Activated naive CD4-positive, alpha-beta T cell treated with anti-CD3 and anti-CD28 coated beads, Interleukin-2, amount 10 ng/mL, durations not matched to agents 7 days and 5 days (primary cell): ENCODE measurements around the gene C1QL2.
A peak's percentile ranks its signal among the peaks of the same experiment; 100 is the strongest.

Experiments used
- CTCF ChIA-PET: fragments of 350-600 bp; sonication (Branson Sonifier 250); formaldehyde crosslinking; loops from one replicate; lab custom pipeline; 2021; ENCODE audit warnings: antibody characterized with exemption; lab: Charles Lee
- DNase-seq: peaks from one replicate; pipeline ENCODE4 v3.0.0-alpha.2; 2020
- H3K27ac Mint-ChIP-seq: one replicate; pipeline ENCODE4 v1.8.0; 2021; ENCODE audit warnings: mild to moderate bottlenecking, moderate library complexity, mixed read lengths
- H3K27me3 Mint-ChIP-seq: one replicate; pipeline ENCODE4 v1.8.0; 2021; ENCODE audit warnings: mild to moderate bottlenecking, mixed read lengths
- H3K36me3 Mint-ChIP-seq: one replicate; pipeline ENCODE4 v1.8.0; 2021; ENCODE audit warnings: mixed read lengths
- H3K4me1 Mint-ChIP-seq: one replicate; pipeline ENCODE4 v1.8.0; 2021; ENCODE audit warnings: mixed read lengths
- H3K4me3 Mint-ChIP-seq: one replicate; pipeline ENCODE4 v1.8.0; 2021; ENCODE audit warnings: mild to moderate bottlenecking, moderate library complexity, mixed read lengths
- H3K9me3 Mint-ChIP-seq: one replicate; pipeline ENCODE4 v1.8.0; 2021; ENCODE audit warnings: mixed read lengths

C1QL2 gene

GRCh38 chr2:119113489-119113770 is 45.1 kb downstream of the C1QL2 start:
- CTCF ChIA-PET: no interaction called here
- H3K4me1 Mint-ChIP-seq: no peaks in the 10 kb centered on the region
- H3K27ac Mint-ChIP-seq: no peak overlapping the region
- peaks cover 3% of the 10 kb centered on the region for H3K27me3 Mint-ChIP-seq
- H3K9me3 Mint-ChIP-seq: peaks cover 4% of the 10 kb centered on the region
- H3K4me3 Mint-ChIP-seq: no peak overlapping the region
- no peaks in the 10 kb centered on the region for H3K36me3 Mint-ChIP-seq
- no peak for DNase-seq

DNA sequence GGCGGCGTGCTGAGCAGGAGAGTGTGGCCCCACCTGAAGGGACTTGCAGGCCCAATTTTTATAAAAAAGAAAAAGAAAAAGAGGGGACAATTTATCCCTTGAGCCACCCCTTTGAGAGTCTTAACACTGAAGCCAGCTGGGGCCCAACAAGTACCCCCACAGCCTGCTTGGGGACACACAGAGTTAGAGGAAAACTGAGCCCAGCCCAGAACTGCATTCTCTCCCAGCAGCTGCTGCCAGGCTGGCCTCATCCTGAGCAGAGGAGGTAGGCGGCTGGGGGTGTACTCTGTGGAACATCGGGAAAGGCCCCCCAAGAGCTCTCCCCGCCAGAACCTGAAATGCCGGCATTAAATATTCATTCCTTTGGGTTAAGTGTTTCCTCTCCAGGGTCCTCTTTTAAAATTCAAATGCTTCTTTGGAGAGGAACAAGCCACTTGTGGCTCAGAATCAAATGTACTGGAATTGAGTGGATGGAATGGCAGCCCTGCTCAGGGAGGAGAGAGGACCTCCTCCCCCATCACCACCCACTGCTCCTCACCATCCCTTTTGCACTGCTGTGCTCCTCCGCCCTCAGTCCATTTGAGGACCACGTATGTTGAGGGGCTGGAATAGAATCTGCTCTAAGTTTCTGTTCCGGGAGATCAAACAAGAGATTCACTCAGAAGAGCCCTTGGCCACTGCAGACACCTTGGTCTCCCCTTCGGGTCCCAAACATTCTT is 45.6 kb downstream of the C1QL2 start:
- no peaks in the 10 kb centered on the region for H3K4me1 Mint-ChIP-seq
- peaks cover 4% of the 10 kb centered on the region for H3K9me3 Mint-ChIP-seq
- no peak overlapping the region for H3K27ac Mint-ChIP-seq
- CTCF ChIA-PET: no interaction called here
- no peak for DNase-seq
- no peaks in the 10 kb centered on the region for H3K36me3 Mint-ChIP-seq
- peaks cover 3% of the 10 kb centered on the region for H3K27me3 Mint-ChIP-seq
- H3K4me3 Mint-ChIP-seq: no peak overlapping the region

DNA sequence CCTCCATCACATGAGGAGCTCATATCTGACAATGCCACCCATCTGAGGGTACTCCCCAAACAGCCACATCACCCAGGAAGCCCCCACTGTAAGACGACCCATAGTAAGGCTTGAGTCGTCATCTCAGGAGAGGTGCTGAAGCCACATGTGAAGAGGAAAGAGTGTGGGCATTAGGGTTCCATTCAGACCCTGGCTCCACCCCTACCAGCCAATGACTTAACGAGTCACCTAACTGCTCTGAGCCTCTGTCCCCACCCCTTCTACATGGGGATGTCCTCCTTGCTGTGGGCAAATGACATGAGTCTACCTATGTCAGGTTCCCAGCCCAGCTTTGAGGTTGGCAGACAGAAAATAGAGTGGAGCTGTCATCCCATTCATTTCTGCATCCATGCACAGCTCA is 46.3 kb downstream of the C1QL2 start:
- Mint-ChIP-seq H3K36me3 (no peaks in the 10 kb centered on the region), H3K4me1 (no peaks in the 10 kb centered on the region), H3K9me3 (peaks cover 4% of the 10 kb centered on the region), H3K4me3 (no peak overlapping the region), H3K27me3 (peaks cover 3% of the 10 kb centered on the region), H3K27ac (no peak overlapping the region)
- CTCF ChIA-PET: no interaction called here
- DNase-seq: no peak

DNA sequence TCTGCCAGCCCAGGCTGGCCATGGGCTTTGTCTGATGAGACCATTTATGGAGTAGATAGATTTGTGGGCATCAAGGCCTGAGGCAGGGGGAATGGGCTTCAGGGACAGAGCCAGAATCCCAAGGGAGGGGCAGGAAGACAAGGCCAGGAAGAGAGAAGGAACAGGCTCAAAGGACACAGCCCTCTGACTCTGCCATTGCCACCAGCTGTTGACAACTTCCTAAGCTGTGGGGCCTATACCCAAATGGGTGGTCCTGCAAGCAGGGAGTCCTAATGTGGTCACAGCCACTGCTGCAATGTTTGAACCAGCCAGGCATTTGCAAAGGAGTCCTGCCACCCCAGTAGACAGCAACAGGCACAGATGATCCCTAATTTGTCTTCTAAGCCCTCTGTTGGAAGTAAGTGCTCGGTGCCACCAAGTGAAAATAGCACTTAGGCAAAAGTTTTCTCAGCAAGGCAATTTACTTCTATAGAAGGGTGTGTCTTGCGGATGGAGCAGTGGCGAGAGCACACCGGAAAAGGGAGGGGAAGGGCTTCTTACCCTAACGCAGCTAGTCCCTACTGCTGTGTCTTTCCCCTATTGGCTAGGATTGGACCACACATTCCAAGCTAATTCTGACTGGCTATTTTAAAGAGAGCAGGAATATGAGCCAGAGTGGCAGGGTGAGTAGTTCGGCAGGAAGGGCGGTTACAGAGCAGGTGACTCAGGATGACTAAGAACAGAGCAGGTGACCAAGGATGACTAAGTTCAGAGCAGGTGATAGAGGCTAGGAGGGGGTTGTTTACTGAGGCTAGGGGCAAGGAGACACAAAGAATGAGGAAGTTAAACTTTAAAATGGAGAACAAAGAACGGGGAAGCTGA is 47.2 kb downstream of the C1QL2 start:
- no peak for DNase-seq
- H3K27ac Mint-ChIP-seq: no peak overlapping the region
- peaks cover 3% of the 10 kb centered on the region for H3K27me3 Mint-ChIP-seq
- no peak overlapping the region for H3K4me3 Mint-ChIP-seq
- CTCF ChIA-PET: no interaction called here
- peaks cover 4% of the 10 kb centered on the region for H3K9me3 Mint-ChIP-seq
- no peaks in the 10 kb centered on the region for H3K36me3 Mint-ChIP-seq
- no peaks in the 10 kb centered on the region for H3K4me1 Mint-ChIP-seq

GRCh38 chr2:119109866-119110265 is 48.7 kb downstream of the C1QL2 start:
- Mint-ChIP-seq H3K27me3 (peaks cover 3% of the 10 kb centered on the region), H3K9me3 (peaks cover 4% of the 10 kb centered on the region), H3K4me3 (no peak overlapping the region), H3K27ac (no peak overlapping the region), H3K4me1 (no peaks in the 10 kb centered on the region), H3K36me3 (no peaks in the 10 kb centered on the region)
- no peak for DNase-seq
- CTCF ChIA-PET: no interaction called here

GRCh38 chr2:119108186-119108585 is 50.4 kb downstream of the C1QL2 start:
- CTCF ChIA-PET: no interaction called here
- H3K27me3 Mint-ChIP-seq: peaks cover 2% of the 10 kb centered on the region
- no peaks in the 10 kb centered on the region for H3K4me1 Mint-ChIP-seq
- peaks cover 4% of the 10 kb centered on the region for H3K9me3 Mint-ChIP-seq
- H3K27ac Mint-ChIP-seq: no peak overlapping the region
- no peak for DNase-seq
- H3K36me3 Mint-ChIP-seq: no peaks in the 10 kb centered on the region
- no peak overlapping the region for H3K4me3 Mint-ChIP-seq

DNA sequence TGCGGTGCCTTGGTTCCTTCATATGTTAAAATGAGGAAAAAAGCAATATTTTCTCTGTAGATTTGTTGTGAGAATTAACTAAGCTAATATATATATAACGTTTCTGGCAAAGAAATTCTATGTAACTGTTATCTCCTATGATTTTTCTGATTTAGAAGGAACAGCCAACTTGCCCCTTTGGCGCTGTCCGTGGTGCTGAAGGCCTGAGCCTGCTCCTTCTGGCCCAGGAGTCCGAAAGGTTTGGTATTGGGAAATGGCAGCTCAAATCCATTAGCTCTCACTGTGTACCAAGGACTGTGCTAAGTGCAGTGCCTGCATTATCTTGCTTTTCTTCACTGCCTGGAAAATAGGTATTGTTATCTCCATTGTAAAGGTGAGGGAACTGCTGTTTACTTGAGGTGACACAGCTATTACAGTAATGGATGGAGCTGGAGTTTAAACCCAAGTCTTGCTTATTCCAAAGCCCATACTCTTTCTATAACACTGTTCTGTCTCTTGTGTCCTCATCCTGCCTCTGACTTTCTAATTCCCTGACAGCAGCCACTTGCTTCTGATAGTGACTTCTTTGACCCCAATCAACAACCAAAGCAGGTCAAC is 52.2 kb downstream of the C1QL2 start:
- Mint-ChIP-seq H3K27ac (no peak overlapping the region), H3K27me3 (no peaks in the 10 kb centered on the region), H3K4me1 (no peaks in the 10 kb centered on the region), H3K36me3 (no peaks in the 10 kb centered on the region), H3K9me3 (peaks cover 4% of the 10 kb centered on the region), H3K4me3 (no peak overlapping the region)
- DNase-seq: peak; percentile 67
- CTCF ChIA-PET: interaction anchor here (0.6 kb wide), 1 partner anchor 543 kb away, joined by 3 read pairs; no protein-coding TSS in a partner anchor
